Thyroid gland (tissue), 4 donors: ENCODE results near the gene ETHE1.

Experiments
- POLR2A ChIP-seq, 2 donors: fragments of 450-650 bp; IDR thresholded peaks; one replicate each; pipeline ENCODE4 v1.6.1; 2017; ENCODE audit warnings: antibody characterized with exemption in 2 of 2, mild to moderate bottlenecking in 2 of 2, moderate library complexity in 1 of 2
- TF ChIP-seq, protein P1 (sequence below), 6 experiments: fragments of 200-600 bp in 3 of 6; fragments of 450-650 bp in 3 of 6; sonication (generic) in 3 of 6; IDR thresholded peaks; one replicate each; pipeline ENCODE4 v1.5.1; 2016 to 2019; ENCODE audit warnings: antibody characterized with exemption in 6 of 6, mild to moderate bottlenecking in 2 of 6, inconsistent platforms in 1 of 6, moderate library complexity in 1 of 6

DNA sequence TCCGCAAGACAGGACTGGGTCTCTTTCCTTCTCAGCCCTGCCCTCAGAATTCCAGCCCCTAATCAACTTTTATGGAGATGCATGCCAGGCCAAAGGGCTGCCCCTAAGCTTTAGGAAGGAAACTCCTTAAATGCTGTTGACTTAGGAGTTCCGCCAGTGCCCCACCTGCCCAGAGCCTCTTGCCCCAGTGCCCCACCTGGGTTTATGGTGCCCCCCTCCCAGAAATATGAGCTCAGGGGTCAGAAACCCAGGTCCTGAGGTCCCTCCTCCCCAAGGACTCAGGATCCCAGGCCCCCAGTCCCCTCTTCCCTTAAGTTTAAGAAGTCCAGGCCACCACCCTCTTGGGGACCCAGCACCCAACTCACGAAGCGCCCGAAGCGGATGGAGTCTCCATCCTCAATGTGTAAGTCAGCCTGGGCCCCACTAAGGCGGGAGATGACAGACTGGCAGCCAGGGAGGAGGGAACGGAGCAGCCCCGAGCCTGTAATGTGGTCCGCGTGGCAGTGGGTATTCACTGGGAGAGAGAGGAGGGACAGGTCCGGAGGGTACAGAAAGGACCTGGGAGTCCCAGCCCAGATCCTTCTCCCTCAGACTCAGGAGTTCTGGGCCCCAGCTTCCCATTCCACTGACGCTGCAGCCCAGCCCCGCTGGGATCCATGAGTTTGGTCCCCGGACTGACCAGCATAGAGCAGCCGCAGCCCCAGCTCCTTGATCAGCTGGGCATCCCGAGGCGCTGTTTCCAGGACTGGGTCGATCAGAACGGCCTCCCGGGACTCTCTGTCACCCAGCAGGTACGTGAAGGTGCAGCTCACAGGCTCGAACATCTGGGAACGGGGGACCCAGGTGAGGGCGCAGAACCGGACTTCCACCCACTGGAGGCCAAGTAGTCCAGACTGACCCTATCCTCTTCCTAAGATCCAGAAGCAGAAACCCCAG lies 897 bp downstream of the ETHE1 start:
- no peak for TF ChIP-seq POLR2A (IDR thresholded peaks at IDR 0.05)
- TF ChIP-seq, protein P1, sequence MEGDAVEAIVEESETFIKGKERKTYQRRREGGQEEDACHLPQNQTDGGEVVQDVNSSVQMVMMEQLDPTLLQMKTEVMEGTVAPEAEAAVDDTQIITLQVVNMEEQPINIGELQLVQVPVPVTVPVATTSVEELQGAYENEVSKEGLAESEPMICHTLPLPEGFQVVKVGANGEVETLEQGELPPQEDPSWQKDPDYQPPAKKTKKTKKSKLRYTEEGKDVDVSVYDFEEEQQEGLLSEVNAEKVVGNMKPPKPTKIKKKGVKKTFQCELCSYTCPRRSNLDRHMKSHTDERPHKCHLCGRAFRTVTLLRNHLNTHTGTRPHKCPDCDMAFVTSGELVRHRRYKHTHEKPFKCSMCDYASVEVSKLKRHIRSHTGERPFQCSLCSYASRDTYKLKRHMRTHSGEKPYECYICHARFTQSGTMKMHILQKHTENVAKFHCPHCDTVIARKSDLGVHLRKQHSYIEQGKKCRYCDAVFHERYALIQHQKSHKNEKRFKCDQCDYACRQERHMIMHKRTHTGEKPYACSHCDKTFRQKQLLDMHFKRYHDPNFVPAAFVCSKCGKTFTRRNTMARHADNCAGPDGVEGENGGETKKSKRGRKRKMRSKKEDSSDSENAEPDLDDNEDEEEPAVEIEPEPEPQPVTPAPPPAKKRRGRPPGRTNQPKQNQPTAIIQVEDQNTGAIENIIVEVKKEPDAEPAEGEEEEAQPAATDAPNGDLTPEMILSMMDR (IDR thresholded peaks at IDR 0.05), result no peak
